Activated CD4-positive, alpha-beta T cell treated with anti-CD3 and anti-CD28 coated beads, Interleukin-2, amount 50 U/mL, for 4 hours (primary cell): ENCODE results near the gene MARK1.

Experiments
- DNase-seq, 2 experiments: peaks; one replicate each; pipeline ENCODE4 v3.0.0-alpha.2; 2020

MARK1 gene

GRCh38 chr1:220527908-220528678, at the start of gene MARK1:
TSS of gene MARK1 (plus strand) at chr1:220528136. CDS start at chr1:220528823, 687 bp downstream.
- DNase-seq = no peak

DNA sequence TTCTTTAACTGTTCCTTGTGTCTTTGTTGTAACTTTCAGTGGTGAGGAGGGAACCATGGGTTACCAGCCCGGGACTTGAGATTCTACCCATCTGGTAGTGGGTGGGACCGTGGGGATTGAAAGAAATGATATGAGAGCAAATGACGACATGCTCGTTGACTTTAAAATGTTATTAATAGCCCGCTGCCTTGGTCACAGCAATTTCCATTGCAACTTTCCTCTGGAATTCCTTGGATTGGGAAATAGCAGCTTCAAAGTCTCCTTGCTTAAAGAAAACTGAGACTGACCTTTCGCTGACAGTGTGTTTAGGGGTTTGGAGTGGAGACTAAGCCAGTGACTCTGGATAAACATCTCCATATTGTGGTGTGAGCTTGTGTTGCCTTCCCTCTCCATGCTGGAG, 44.2 kb upstream of the MARK1 start:
- DNase-seq = no peak

DNA sequence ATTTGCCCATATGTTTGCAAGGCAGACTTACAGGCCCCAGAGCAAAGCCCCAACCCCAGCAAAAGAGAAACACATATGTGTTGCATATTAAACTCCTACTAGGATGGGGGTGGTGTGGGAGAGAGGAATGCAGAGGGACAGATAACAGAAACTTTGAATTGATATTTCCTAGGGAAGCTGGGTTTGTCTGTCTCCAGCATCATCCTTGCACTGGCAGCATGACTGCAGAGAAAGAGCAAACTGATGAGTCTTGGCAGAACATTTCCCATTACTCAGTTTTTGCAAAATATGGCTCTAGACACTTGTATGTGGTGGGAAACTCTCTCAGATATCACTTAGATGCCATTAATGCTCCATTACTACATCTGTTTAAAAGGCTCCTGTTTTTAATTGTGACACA, 43.8 kb upstream of the MARK1 start:
- no peak for DNase-seq

DNA sequence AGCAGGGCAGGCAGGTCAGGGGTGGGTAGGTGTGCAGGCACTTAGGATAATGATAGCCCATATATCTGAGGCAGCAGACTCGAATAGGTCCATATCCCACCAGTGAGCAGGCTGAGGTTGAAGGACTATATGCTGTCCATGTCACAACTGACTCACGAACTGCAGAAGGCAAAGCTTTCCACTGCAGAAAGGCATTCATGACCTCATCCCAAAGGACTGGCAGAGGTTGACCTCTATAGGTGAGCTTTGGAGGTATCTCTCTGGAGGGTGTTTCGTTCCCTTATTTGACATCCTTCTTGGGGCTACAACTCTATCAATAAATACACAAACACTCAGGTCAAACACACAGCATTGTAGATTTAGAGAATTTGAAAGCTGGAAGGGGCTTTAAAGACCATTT, 42.8 kb upstream of the MARK1 start:
- DNase-seq = no peak

DNA sequence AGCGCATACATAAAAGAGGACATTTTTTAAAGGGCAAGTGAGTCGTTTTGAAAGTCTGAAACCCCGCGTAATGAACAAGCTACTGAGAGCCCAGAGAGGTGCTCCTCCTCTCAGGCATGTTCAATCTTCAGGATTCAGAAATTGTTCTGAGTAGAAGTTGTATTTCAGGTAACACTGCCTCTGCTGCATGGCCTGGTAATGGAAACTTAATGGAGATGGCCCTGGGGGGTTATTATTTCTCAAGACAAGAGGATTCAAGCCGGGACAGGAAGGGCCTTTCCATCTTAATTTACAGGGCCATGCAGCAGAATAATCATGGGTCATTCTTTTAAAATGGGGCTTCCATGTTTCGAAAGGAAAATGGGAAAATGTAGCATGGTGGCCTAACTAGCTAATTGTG, 42.1 kb upstream of the MARK1 start:
- no peak for DNase-seq

- DNase-seq = no peak
Measured at GRCh38 chr1:220487297-220487820, 40.6 kb upstream of the MARK1 start.

DNA sequence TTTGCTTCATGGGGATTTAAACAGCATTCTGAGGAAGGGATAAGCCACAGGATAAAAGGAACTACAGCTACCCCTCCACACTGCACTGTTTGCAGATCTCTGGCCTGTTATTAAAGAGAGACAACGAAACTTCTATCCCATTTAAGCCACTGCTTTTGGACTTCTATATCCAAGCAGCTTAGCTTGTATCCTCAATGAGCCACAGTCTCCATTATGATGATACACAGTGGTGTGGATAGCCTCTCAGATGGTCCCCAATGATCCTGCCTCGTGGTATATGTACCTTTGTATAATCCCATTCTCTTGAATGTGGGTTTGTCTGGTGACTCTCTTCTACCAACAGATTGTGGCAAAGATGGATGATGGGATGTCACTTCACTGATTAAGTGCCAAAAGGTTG, 36.0 kb upstream of the MARK1 start:
- DNase-seq = no peak

DNA sequence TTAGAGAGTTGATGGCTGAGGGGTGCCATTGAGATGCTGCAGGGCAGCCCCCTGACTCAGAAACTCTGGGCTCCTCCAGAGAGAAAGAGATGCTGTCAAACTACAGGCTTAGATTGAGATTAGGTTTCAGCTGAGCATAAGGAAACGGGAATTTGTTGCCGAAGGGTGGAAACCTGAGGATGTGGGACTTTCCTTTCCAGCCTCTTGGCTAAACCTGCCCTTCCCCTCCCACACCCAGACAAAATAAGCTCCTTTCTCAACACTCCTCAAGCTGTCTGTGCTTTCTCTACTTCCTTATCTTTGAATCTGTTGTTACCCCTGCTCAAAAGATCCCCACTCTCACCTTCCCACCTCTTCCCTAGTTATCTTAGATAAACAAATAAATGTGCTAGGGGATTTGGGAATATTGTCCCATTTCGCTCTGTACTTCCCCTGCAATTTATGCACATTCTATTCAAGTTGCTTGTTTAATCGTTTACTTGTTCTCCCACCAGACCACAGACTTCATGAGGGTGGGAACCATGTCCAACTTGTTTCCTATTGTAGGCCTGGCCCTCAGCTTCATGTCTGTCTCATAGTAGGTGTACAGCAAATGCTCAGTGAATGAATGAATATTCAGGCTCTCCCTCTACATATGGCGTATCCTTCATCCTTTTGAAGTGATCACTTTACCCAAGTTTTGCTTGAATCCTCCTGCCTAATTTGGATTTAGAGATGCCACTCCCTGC, 30.6 kb upstream of the MARK1 start:
- no peak for DNase-seq

- no peak for DNase-seq
Measured at GRCh38 chr1:220498188-220498587, 29.7 kb upstream of the MARK1 start.

DNA sequence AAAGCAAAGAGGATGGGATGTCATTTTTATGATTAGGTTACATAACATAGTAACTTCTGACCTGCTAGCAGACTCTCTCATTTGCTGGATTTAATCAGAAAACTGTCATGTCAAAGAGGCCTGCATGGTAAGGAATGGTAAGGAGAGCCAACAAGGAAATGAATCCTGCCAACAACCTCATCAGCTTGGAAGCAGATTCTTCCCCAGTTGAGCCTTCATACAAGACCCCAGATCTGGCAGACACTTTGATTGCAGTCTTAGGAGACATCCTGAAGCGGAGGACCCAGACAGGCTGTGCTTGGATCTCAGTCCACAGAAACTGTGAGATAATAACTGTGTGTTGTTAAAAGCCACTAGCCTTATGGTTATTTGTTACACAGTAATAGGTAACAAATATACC, 27.6 kb upstream of the MARK1 start:
- DNase-seq = no peak

DNA sequence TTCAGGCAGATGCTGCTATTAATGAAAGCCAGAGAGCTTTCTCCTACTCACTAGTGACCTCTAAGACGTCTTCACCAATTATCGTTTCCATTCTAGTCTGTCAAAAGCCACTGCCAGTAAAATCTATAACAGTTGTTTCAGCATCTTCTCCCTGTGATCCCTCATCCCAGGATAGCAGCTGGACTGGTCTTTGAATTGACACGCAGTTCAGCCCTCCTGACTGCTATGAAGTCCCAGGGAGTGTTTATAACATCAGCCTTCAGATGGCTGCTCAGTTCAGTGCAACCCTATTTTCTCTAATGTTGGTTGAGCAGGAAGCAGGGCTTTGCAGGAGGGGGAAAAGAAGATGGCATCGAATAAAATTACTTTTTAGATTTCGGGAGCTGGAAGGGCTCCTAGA, 23.6 kb upstream of the MARK1 start:
- DNase-seq = no peak

GRCh38 chr1:220507085-220507484, 20.9 kb upstream of the MARK1 start:
- DNase-seq = no peak

DNA sequence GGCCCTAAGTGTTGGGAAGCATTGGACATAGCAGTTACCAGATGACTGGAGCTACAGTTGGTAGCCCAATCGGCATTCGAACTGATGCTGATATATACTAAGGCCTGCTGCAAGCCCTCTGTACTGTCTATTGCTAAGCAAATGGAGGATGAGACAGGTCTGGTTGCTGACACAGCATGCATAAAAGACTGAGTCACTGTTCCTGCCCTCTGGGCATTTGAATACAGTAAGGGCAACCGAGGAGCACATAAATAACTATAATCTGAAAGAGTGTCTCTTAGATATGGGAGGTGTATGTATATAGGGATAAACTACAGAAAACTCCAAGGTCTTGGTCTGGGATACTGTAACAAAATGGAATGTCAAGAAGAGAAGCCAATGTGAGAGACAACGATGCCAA, 16.8 kb upstream of the MARK1 start:
- no peak for DNase-seq

GRCh38 chr1:220511785-220512184, 16.2 kb upstream of the MARK1 start:
- DNase-seq = no peak

DNA sequence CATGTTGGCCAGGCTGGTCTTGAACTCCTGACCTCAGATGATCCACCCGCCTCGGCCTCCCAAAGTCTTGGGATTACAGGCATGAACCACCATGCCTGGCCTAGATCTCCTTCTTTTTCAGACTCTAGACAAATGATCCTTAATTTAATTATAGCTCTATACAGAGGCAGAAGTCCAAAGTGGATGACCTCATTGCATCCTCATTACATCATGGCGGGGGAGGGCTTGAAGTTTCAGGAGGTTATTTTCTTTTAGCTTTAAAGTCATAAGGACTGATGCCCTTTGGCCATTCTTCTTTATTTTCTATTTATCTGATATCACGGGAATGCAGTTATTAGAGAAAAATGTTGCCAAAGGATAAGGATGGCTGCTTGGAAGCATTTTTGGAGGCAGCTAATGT, 14.1 kb upstream of the MARK1 start:
- DNase-seq = no peak

- no peak for DNase-seq
Measured at GRCh38 chr1:220514256-220514655, 13.7 kb upstream of the MARK1 start.

DNA sequence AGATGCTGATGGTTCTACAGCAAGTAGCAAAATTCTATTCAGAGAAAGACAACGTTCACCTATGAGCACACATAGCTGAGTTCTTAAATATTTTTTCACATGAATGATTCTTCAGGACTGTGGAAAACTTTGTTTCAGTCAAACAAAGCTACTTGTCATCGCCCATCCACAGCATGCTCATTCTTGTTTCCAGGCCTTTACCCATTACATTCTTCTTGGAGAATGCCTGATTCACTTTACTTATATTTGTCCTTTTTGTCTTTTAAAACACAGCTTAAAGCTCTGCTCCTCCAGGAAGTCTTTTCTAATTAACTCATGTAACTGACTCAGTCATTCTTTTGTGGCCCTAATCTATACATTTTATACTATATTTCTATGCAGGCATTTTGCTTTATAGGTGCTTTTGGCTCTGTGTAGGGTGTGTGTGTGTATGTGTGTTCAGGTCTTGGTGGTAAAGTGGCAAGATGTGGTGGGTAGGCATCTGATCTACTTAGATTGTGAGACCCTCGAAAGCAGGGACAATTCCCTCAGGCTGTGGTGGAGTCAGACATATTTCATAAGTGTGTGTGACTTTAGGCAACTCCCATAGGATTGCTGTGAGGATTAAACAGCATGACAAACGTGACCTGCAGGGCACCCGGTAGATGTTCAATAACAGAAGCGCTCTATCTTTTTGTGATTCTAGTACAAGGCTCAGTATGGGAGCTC, 11.8 kb upstream of the MARK1 start:
- DNase-seq = no peak

DNA sequence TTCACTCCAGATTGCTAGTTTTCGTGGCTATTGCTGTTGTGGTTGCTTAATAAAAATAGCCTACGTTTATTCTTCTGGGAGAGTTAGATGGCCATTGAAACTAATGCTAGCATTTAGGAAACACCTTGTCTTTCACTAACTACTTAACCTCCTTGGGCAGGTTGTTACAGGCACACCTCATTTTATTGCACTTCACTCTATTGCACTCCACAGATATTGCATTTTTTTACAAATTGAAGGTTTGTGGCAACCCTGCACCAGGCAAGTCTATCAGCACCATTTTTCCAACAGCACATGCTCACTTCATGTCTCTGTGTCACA, 11.3 kb upstream of the MARK1 start:
- DNase-seq = no peak

- DNase-seq = no peak
Measured at GRCh38 chr1:220521778-220522177, 6.2 kb upstream of the MARK1 start.

DNA sequence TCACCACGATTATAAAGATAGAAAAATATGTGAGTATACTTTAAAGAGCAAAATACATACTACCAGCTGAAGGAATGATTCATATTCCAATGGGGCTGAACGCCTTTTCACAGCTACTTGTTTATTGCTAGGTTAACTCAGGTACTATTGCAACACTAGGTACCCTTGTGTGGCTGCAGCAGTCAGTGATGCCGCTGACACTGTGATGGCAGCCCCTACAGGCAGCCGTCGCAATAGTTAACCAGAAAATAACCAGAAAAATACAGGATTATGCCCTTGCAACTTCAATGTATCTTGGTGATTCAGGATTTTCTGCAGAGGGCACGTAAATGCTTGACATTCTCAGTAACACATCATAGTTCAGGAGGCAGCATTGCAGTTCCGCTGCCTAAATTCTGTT, 1.6 kb upstream of the MARK1 start:
- no peak for DNase-seq

GRCh38 chr1:220527279-220527907, 543 bp upstream of the MARK1 start:
- no peak for DNase-seq

GRCh38 chr1:220528679-220529501, 954 bp downstream of the MARK1 start:
- no peak for DNase-seq
